BLaER1 (cell line): ENCODE data around the gene TAF3.
"Not testable (repeated sequence)": the region's sequence is repeated elsewhere in the genome, so short reads cannot be mapped to it uniquely, and the experiment has no call there.

Experiments used
- H3K27ac ChIP-seq: shearing (Covaris generic); formaldehyde crosslinking; 2 replicates; pipeline ENCODE4 v1.8.1; 2022
- H3K27me3 ChIP-seq: shearing (Covaris generic); formaldehyde crosslinking; 2 replicates; pipeline ENCODE4 v1.8.1; 2022
- H3K36me3 ChIP-seq: shearing (Covaris generic); formaldehyde crosslinking; 2 replicates; pipeline ENCODE4 v1.8.1; 2022
- H3K4me1 ChIP-seq: shearing (Covaris generic); formaldehyde crosslinking; 2 replicates; pipeline ENCODE4 v1.8.1; 2022
- H3K4me2 ChIP-seq: shearing (Covaris generic); formaldehyde crosslinking; 2 replicates; pipeline ENCODE4 v1.8.1; 2022
- H3K4me3 ChIP-seq: shearing (Covaris generic); formaldehyde crosslinking; 2 replicates; pipeline ENCODE4 v1.8.1; 2022
- H3K9ac ChIP-seq: shearing (Covaris generic); formaldehyde crosslinking; 2 replicates; pipeline ENCODE4 v1.8.1; 2022
- H3K9me3 ChIP-seq: shearing (Covaris generic); formaldehyde crosslinking; 2 replicates; pipeline ENCODE4 v1.8.1; 2022
- H4K20me1 ChIP-seq: shearing (Covaris generic); formaldehyde crosslinking; 2 replicates; pipeline ENCODE4 v1.8.1; 2022
- Cebpa-rat ChIP-seq: shearing (Covaris generic); IDR thresholded peaks from 2 replicates; pipeline ENCODE4 v1.8.1; 2022

Gene TAF3

GRCh38 chr10:8013006-8013405, 194.7 kb downstream of the TAF3 start:
- peaks cover 64% of the 10 kb centered on the region for H3K36me3 ChIP-seq
- H3K9ac ChIP-seq: no peak overlapping the region
- TF ChIP-seq Cebpa-rat: no peak

GRCh38 chr10:8013619-8014018, 195.3 kb downstream of the TAF3 start:
- Histone ChIP-seq H3K27ac (no peak overlapping the region), H3K36me3 (peaks cover 58% of the 10 kb centered on the region), H3K4me2 (no peak overlapping the region), H4K20me1 (no peaks in the 10 kb centered on the region), H3K9ac (no peak overlapping the region), H3K4me1 (no peaks in the 10 kb centered on the region), H3K9me3 (no peaks in the 10 kb centered on the region), H3K27me3 (no peaks in the 10 kb centered on the region), H3K4me3 (no peak overlapping the region)
- no peak for TF ChIP-seq Cebpa-rat

More at GRCh38 chr10:8013006-8013405, 194.7 kb downstream of the TAF3 start:
- Histone ChIP-seq H3K9me3 (no peaks in the 10 kb centered on the region), H3K4me1 (no peaks in the 10 kb centered on the region), H3K4me3 (no peak overlapping the region), H3K27me3 (no peaks in the 10 kb centered on the region), H3K27ac (no peak overlapping the region), H3K4me2 (no peak overlapping the region), H4K20me1 (no peaks in the 10 kb centered on the region)

- H3K4me2 ChIP-seq: no peak overlapping the region
- no peak overlapping the region for H3K9ac ChIP-seq
- TF ChIP-seq Cebpa-rat: no peak
- no peaks in the 10 kb centered on the region for H3K27me3 ChIP-seq
- no peak overlapping the region for H3K27ac ChIP-seq
- no peaks in the 10 kb centered on the region for H3K9me3 ChIP-seq
- no peak overlapping the region for H3K4me3 ChIP-seq
- H3K36me3 ChIP-seq: peaks cover 48% of the 10 kb centered on the region
- no peaks in the 10 kb centered on the region for H4K20me1 ChIP-seq
- no peaks in the 10 kb centered on the region for H3K4me1 ChIP-seq
Observed at GRCh38 chr10:8014649-8015048, 196.3 kb downstream of the TAF3 start.

- no peak overlapping the region for H3K27ac ChIP-seq
- no peak for TF ChIP-seq Cebpa-rat
- no peaks in the 10 kb centered on the region for H4K20me1 ChIP-seq
- H3K4me3 ChIP-seq: no peak overlapping the region
- peaks cover 22% of the 10 kb centered on the region for H3K36me3 ChIP-seq
- H3K27me3 ChIP-seq: no peaks in the 10 kb centered on the region
- H3K4me1 ChIP-seq: no peaks in the 10 kb centered on the region
- H3K4me2 ChIP-seq: no peak overlapping the region
- H3K9ac ChIP-seq: no peak overlapping the region
- H3K9me3 ChIP-seq: no peaks in the 10 kb centered on the region
Observed at GRCh38 chr10:8017277-8017676, 199.0 kb downstream of the TAF3 start.

GRCh38 chr10:8023321-8023720, 205.0 kb downstream of the TAF3 start:
- no peak for TF ChIP-seq Cebpa-rat
- Histone ChIP-seq H3K27me3 (no peaks in the 10 kb centered on the region), H3K9ac (no peak overlapping the region), H3K36me3 (no peaks in the 10 kb centered on the region), H4K20me1 (no peaks in the 10 kb centered on the region), H3K4me3 (no peak overlapping the region), H3K4me1 (no peaks in the 10 kb centered on the region), H3K27ac (no peak overlapping the region), H3K9me3 (no peaks in the 10 kb centered on the region), H3K4me2 (no peak overlapping the region)

- no peak overlapping the region for H3K4me2 ChIP-seq
- H3K4me3 ChIP-seq: no peak overlapping the region
- no peak for TF ChIP-seq Cebpa-rat
- H3K27me3 ChIP-seq: no peaks in the 10 kb centered on the region
- no peaks in the 10 kb centered on the region for H3K4me1 ChIP-seq
- H4K20me1 ChIP-seq: no peaks in the 10 kb centered on the region
- H3K27ac ChIP-seq: no peak overlapping the region
- no peaks in the 10 kb centered on the region for H3K9me3 ChIP-seq
- H3K9ac ChIP-seq: no peak overlapping the region
- no peaks in the 10 kb centered on the region for H3K36me3 ChIP-seq
Observed at GRCh38 chr10:8023851-8024250, 205.5 kb downstream of the TAF3 start.

GRCh38 chr10:8026349-8027259, 208.3 kb downstream of the TAF3 start:
- H3K27me3 ChIP-seq: no peaks in the 10 kb centered on the region
- H4K20me1 ChIP-seq: no peaks in the 10 kb centered on the region
- no peak overlapping the region for H3K27ac ChIP-seq
- H3K4me3 ChIP-seq: no peak overlapping the region
- no peak overlapping the region for H3K9ac ChIP-seq
- no peaks in the 10 kb centered on the region for H3K9me3 ChIP-seq
- TF ChIP-seq Cebpa-rat: no peak
- no peaks in the 10 kb centered on the region for H3K4me1 ChIP-seq
- H3K4me2 ChIP-seq: no peak overlapping the region
- H3K36me3 ChIP-seq: no peaks in the 10 kb centered on the region

- H3K4me2 ChIP-seq, H3K27ac ChIP-seq, H3K4me1 ChIP-seq, H3K36me3 ChIP-seq, H3K4me3 ChIP-seq, H3K9ac ChIP-seq, H4K20me1 ChIP-seq: not testable (repeated sequence)
- Histone ChIP-seq H3K27me3 (peaks cover 39% of the 10 kb centered on the region), H3K9me3 (peaks cover 23% of the 10 kb centered on the region)
Observed at GRCh38 chr10:8031211-8031610, 212.9 kb downstream of the TAF3 start.

- TF ChIP-seq Cebpa-rat: no peak
- H3K27me3 ChIP-seq: peaks cover 53% of the 10 kb centered on the region
Observed at GRCh38 chr10:8032558-8032957, 214.3 kb downstream of the TAF3 start.

GRCh38 chr10:8033812-8034465, 215.6 kb downstream of the TAF3 start:
- no peak overlapping the region for H3K4me3 ChIP-seq
- H3K4me2 ChIP-seq: no peak overlapping the region

More at GRCh38 chr10:8032558-8032957, 214.3 kb downstream of the TAF3 start:
- Histone ChIP-seq H4K20me1 (peaks cover 17% of the 10 kb centered on the region), H3K4me2 (no peak overlapping the region), H3K27ac (no peak overlapping the region), H3K4me3 (no peak overlapping the region), H3K9ac (no peak overlapping the region), H3K36me3 (no peaks in the 10 kb centered on the region), H3K4me1 (no peaks in the 10 kb centered on the region), H3K9me3 (peaks cover 31% of the 10 kb centered on the region)

More at GRCh38 chr10:8033812-8034465, 215.6 kb downstream of the TAF3 start:
- Histone ChIP-seq H3K27ac (no peak overlapping the region), H3K4me1 (no peaks in the 10 kb centered on the region), H4K20me1 (peaks cover 29% of the 10 kb centered on the region), H3K9me3 (peaks cover 31% of the 10 kb centered on the region), H3K9ac (no peak overlapping the region), H3K36me3 (no peaks in the 10 kb centered on the region), H3K27me3 (peaks cover 67% of the 10 kb centered on the region)
- no peak for TF ChIP-seq Cebpa-rat
